NOMO-1 treated with dmso at 0.1 percent for 144 hours (cell line): ENCODE data around the gene PLPPR3.

Source experiments
- DNase-seq: peaks from one replicate; lab custom pipeline; 2025; ENCODE audit not compliant: unreplicated experiment; lab: John Stamatoyannopoulos, UW

The PLPPR3 gene

GRCh38 chr19:821825-822503 is at the start of gene PLPPR3:
PLPPR3 (minus strand) TSS chr19:821955; CDS start chr19:821559, 396 bp downstream.
- DNase-seq: no peak

- no peak for DNase-seq
Measured at GRCh38 chr19:870963-871401, 49.2 kb upstream of the PLPPR3 start.

- no peak for DNase-seq
Measured at GRCh38 chr19:870314-870713, 48.6 kb upstream of the PLPPR3 start.

GRCh38 chr19:869245-870177 is 47.8 kb upstream of the PLPPR3 start:
- DNase-seq: no peak

- no peak for DNase-seq
Measured at GRCh38 chr19:868458-869244, 46.9 kb upstream of the PLPPR3 start.

- no peak for DNase-seq
Measured at GRCh38 chr19:867855-868457, 46.2 kb upstream of the PLPPR3 start.

GRCh38 chr19:867301-867793 is 45.6 kb upstream of the PLPPR3 start:
- DNase-seq: no peak

GRCh38 chr19:866769-867300 is 45.1 kb upstream of the PLPPR3 start:
- no peak for DNase-seq

- no peak for DNase-seq
Measured at GRCh38 chr19:863315-863620, 41.5 kb upstream of the PLPPR3 start.

GRCh38 chr19:862581-863314 is 41.0 kb upstream of the PLPPR3 start:
- DNase-seq: no peak

- peak; percentile 42 for DNase-seq
Measured at GRCh38 chr19:861756-862580, 40.2 kb upstream of the PLPPR3 start.

GRCh38 chr19:861141-861755 is 39.5 kb upstream of the PLPPR3 start:
- no peak for DNase-seq

GRCh38 chr19:858868-859843 is 37.4 kb upstream of the PLPPR3 start, which contains the start of gene CFD:
CFD (plus strand) TSS chr19:859664; CDS start chr19:859690, 26 bp downstream.
- peak; percentile 62 for DNase-seq

- DNase-seq: no peak
Measured at GRCh38 chr19:858284-858683, 36.5 kb upstream of the PLPPR3 start.

- DNase-seq: no peak
Measured at GRCh38 chr19:855566-856120, 33.9 kb upstream of the PLPPR3 start.

- no peak for DNase-seq
Measured at GRCh38 chr19:855142-855541, 33.4 kb upstream of the PLPPR3 start.

GRCh38 chr19:854549-854948 is 32.8 kb upstream of the PLPPR3 start:
- DNase-seq: no peak
